SK-N-MC (cell line): ENCODE measurements around the gene WDFY1.

Experiments
- EZH2 ChIP-seq: fragments of 200-600 bp; sonication (generic); IDR thresholded peaks from one replicate; pipeline ENCODE4 v1.6.1; 2017; ENCODE audit warnings: antibody characterized with exemption
- FOXP2 ChIP-seq: optimal IDR thresholded peaks from 2 replicates; pipeline ENCODE3; 2011; ENCODE audit warnings: mild to moderate bottlenecking, moderate library complexity; ENCODE audit not compliant: insufficient read depth; ENCODE audit errors: extremely low read length, control extremely low read depth

DNA sequence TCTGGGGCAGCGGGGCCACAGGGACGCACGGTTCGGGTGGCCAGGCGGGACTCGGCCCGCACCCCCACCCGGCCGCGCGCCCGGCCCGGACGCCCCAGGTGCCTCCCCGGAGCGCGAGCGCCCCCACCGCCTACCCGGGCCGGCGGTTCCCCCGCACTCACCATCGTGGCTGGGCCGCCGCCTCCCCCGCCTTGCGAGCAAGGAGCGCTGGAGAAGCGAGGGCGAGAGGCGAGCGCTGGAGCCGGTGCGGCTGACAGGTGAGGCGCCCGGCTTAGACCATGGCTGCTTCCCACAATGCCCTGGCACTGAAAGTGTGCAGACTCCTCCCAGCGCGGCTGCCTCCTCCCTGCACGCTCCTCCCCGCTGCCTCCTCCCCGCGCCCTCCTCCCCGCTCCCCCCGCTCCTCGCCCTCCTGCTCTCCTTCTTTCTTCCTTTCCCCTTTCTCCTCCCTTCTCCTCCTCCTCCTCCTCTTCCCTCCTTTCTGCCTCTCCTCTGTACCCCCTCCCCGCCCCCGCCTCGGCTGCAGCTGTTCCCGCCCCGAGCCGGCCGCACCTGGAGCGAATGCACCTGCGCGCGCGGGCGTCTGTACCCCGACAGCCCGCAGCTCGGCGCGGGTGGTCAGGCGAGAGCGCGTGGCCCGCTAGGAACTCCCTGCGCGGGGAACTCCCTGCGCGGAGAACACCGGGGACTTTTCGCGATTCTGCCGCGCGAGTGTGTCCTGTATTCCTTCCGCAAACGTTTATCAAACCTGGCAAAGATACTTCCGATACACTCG, 107.7 kb downstream of the WDFY1 start, which contains the start of gene AP1S3:
- TF ChIP-seq EZH2 (no peak), FOXP2 (no peak)
